GM23248 (cell line): Measurements from ENCODE around the gene OR5K1. TPM values are rescaled to one million over a fixed set of nuclear protein-coding genes. Genes with fewer than 3 reads are reported as not detected.
A peak's percentile ranks its signal among the peaks of the same experiment; 100 is the strongest.

ENCODE experiments used
- DNase-seq: peaks from one replicate; pipeline ENCODE4 v3.0.0-alpha.2; 2015
- H2AFZ ChIP-seq: fragments of 200-600 bp; sonication (generic); 2 replicates; pipeline ENCODE4 v1.6.1; 2016; ENCODE audit warnings: antibody characterized with exemption
- H3F3A ChIP-seq: fragments of 200-600 bp; sonication (generic); 2 replicates; pipeline ENCODE4 v1.6.1; 2016; ENCODE audit warnings: mild to moderate bottlenecking, antibody characterized with exemption, mixed run types; ENCODE audit not compliant: insufficient read depth
- H3K27ac ChIP-seq: fragments of 200-600 bp; sonication (generic); 2 replicates; pipeline ENCODE4 v1.5.1; 2016; ENCODE audit warnings: mild to moderate bottlenecking
- H3K27me3 ChIP-seq: fragments of 200-600 bp; sonication (generic); replicated peaks from 2 replicates; pipeline ENCODE4 v1.6.1; 2016; ENCODE audit warnings: mild to moderate bottlenecking; ENCODE audit not compliant: insufficient read depth
- H3K36me3 ChIP-seq: fragments of 200-600 bp; sonication (generic); 2 replicates; pipeline ENCODE4 v1.6.1; 2016; ENCODE audit warnings: low read depth, mild to moderate bottlenecking
- H3K4me1 ChIP-seq: fragments of 200-600 bp; sonication (generic); 2 replicates; pipeline ENCODE4 v1.6.1; 2016; ENCODE audit warnings: mild to moderate bottlenecking; ENCODE audit not compliant: insufficient read depth
- H3K4me2 ChIP-seq: fragments of 200-600 bp; sonication (generic); one replicate; pipeline ENCODE4 v1.6.1; 2016; ENCODE audit warnings: mild to moderate bottlenecking; ENCODE audit not compliant: unreplicated experiment
- H3K4me3 ChIP-seq: fragments of 200-600 bp; sonication (generic); 2 replicates; pipeline ENCODE4 v1.5.1; 2016; ENCODE audit warnings: mild to moderate bottlenecking
- H3K79me2 ChIP-seq: fragments of 200-600 bp; sonication (generic); 2 replicates; pipeline ENCODE4 v1.6.1; 2016; ENCODE audit warnings: mild to moderate bottlenecking; ENCODE audit not compliant: insufficient read depth
- H3K9ac ChIP-seq: fragments of 200-600 bp; sonication (generic); 2 replicates; pipeline ENCODE4 v1.6.1; 2016; ENCODE audit warnings: mild to moderate bottlenecking
- H3K9me2 ChIP-seq: fragments of 200-600 bp; sonication (generic); 2 replicates; pipeline ENCODE4 v1.6.1; 2016; ENCODE audit warnings: mixed run types, mild to moderate bottlenecking, moderate library complexity; ENCODE audit not compliant: insufficient read depth
- H3K9me3 ChIP-seq: fragments of 200-600 bp; sonication (generic); one replicate; pipeline ENCODE4 v1.6.1; 2017; ENCODE audit warnings: low read depth
- H4K20me1 ChIP-seq: fragments of 200-600 bp; sonication (generic); 2 replicates; pipeline ENCODE4 v1.6.0; 2016; ENCODE audit not compliant: insufficient read depth
- EZH2 ChIP-seq: fragments of 200-600 bp; sonication (generic); IDR thresholded peaks from 2 replicates; pipeline ENCODE4 v1.6.1; 2018; ENCODE audit warnings: antibody characterized with exemption, mild to moderate bottlenecking; ENCODE audit not compliant: insufficient read depth, poor library complexity, severe bottlenecking
- EZH2phosphoT487 ChIP-seq: fragments of 200-600 bp; sonication (generic); IDR thresholded peaks from 2 replicates; pipeline ENCODE4 v1.6.1; 2018; ENCODE audit warnings: antibody characterized with exemption, moderate library complexity, mild to moderate bottlenecking, low read depth; ENCODE audit not compliant: insufficient read depth
- WGBS, 2 experiments: methylation state at CpG; one replicate each; pipeline ENCODE4 v1.1.6; 2015 to 2017; ENCODE audit warnings: low lambda C conversion rate in 2 of 2, low coverage in 1 of 2; ENCODE audit errors: missing lambda C conversion rate in 2 of 2; 5-methylcytosine and 5-hydroxymethylcytosine counted together
- in situ Hi-C: fragments of 300-500 bp; cut with MboI; formaldehyde crosslinking; loops from 2 replicates; pipeline ENCODE4 v1.15.0; 2020
- polyA plus RNA-seq: library from polyadenylated mRNA; unstranded; fragments of >200 nt; fragmentation: Nextera tagmentation; extraction: Ambion mirVana; gene quantifications from 2 replicates; pipeline ENCODE4 v1.2.1, GENCODE V29; 2016
- total RNA-seq: library from RNA; depleted of rRNA; stranded (reverse); fragments of >200 nt; shearing (Covaris generic); gene quantifications from 2 replicates; pipeline ENCODE4 v1.2.3, GENCODE V29; 2014; rRNA removed

The OR5K1 gene
- total and polyA plus RNA-seq, 2 experiments from 2014 or later, result not detected

DNA sequence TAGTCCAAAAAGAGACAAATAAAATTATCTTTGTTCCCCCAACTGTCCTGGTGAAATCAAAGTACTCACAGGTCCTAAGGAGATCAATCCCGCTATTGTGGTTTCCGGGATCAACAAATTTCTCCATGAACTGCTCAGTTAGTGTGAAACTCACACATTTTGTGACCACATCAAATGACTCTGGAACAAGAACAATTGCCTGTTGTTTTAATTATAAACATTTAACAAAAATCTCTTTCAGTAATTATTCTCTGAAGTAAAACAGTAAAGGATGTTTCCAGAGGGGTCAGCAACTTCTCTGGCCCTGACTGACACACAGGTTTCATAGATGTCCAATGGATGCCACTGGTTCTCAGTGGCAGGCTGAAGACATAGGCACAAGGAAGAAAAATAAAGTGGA lies 55.8 kb downstream of the OR5K1 start:
- Histone ChIP-seq H3K36me3 (peaks cover 46% of the 10 kb centered on the region; the same call in 1 of the 2 replicates), H2AFZ (no peak overlapping the region), H3F3A (peaks cover 12% of the 10 kb centered on the region; the same call in 1 of the 2 replicates), H3K4me1 (peaks cover 11% of the 10 kb centered on the region; the same call in 1 of the 2 replicates), H3K27me3 (no peaks in the 10 kb centered on the region), H3K4me3 (no peak overlapping the region), H3K79me2 (peaks cover 47% of the 10 kb centered on the region), H3K4me2 (no peak overlapping the region), H3K27ac (no peak overlapping the region), H3K9me3 (no peaks in the 10 kb centered on the region), H3K9ac (no peak overlapping the region), H3K9me2 (no peaks in the 10 kb centered on the region), H4K20me1 (no peaks in the 10 kb centered on the region)
- DNase-seq, result no peak
- in situ Hi-C loops, result no loop called here
- no peak for TF ChIP-seq EZH2phosphoT487
- WGBS, 2 experiments, result 97 to 100% methylated on average over 2 of the region's 2 CpGs

- in situ Hi-C loops, result no loop called here
- H3K36me3 ChIP-seq, result peaks cover 46% of the 10 kb centered on the region; the same call in 1 of the 2 replicates
- no peak overlapping the region for H2AFZ ChIP-seq
- H3K27me3 ChIP-seq, result no peaks in the 10 kb centered on the region
- H4K20me1 ChIP-seq, result no peaks in the 10 kb centered on the region
- TF ChIP-seq EZH2phosphoT487 (no peak), EZH2 (no peak)
- 0 out of 2 replicates have a peak, but pooled peaks cover 9% of the 10 kb centered on the region for H3F3A ChIP-seq
- H3K9me2 ChIP-seq, result no peaks in the 10 kb centered on the region
- no peak overlapping the region for H3K9ac ChIP-seq
- WGBS, 2 experiments, result 94 to 100% methylated on average over 1 of the region's 1 CpG
- peaks cover 11% of the 10 kb centered on the region; the same call in 1 of the 2 replicates for H3K4me1 ChIP-seq
- H3K4me2 ChIP-seq, result no peak overlapping the region
- H3K4me3 ChIP-seq, result no peak overlapping the region
- no peak for DNase-seq
- H3K79me2 ChIP-seq, result peaks cover 47% of the 10 kb centered on the region
- H3K9me3 ChIP-seq, result no peaks in the 10 kb centered on the region
- H3K27ac ChIP-seq, result no peak overlapping the region
These were observed 56.4 kb downstream of the OR5K1 start for GRCh38 chr3:98519351-98519750.

GRCh38 chr3:98521897-98522543 lies 59.0 kb downstream of the OR5K1 start:
- H3K79me2 ChIP-seq, result peaks cover 47% of the 10 kb centered on the region
- H3K27ac ChIP-seq, result peak overlapping the region; percentile 82
- H3K4me1 ChIP-seq, result peaks cover 11% of the 10 kb centered on the region; the same call in 1 of the 2 replicates
- no peaks in the 10 kb centered on the region for H4K20me1 ChIP-seq
- peak overlapping the region; percentile 88 for H3K9ac ChIP-seq
- H3F3A ChIP-seq, result no peaks in the 10 kb centered on the region
- TF ChIP-seq EZH2phosphoT487 (no peak), EZH2 (no peak)
- peak overlapping the region; percentile 81 for H2AFZ ChIP-seq
- H3K9me2 ChIP-seq, result no peaks in the 10 kb centered on the region
- H3K27me3 ChIP-seq, result no peaks in the 10 kb centered on the region
- no peaks in the 10 kb centered on the region for H3K9me3 ChIP-seq
- 1% methylated on average over 16 of the region's 16 CpGs for WGBS, 2 experiments
- H3K36me3 ChIP-seq, result peaks cover 26% of the 10 kb centered on the region; the same call in 1 of the 2 replicates
- peak; percentile 93 for DNase-seq
- peak overlapping the region; percentile 89 for H3K4me3 ChIP-seq
- peak overlapping the region; percentile 85 for H3K4me2 ChIP-seq
- in situ Hi-C loops, result no loop called here

Other genes with a start within 250 kb of the OR5K1 start
- not detected in 2 replicates for gene OR5H6, start 199.0 kb upstream of the OR5K1 start, total RNA-seq
- not detected in 2 replicates for gene OR5H6, start 199.0 kb upstream of the OR5K1 start, polyA plus RNA-seq
- not detected in 2 replicates for gene OR5H2, start 180.7 kb upstream of the OR5K1 start, total RNA-seq
- not detected in 2 replicates for gene OR5H2, start 180.7 kb upstream of the OR5K1 start, polyA plus RNA-seq
- not detected in 2 replicates for gene OR5K4, start 109.3 kb upstream of the OR5K1 start, total RNA-seq
- gene OR5K4, start 109.3 kb upstream of the OR5K1 start, polyA plus RNA-seq, result not detected in 2 replicates
- not detected in 2 replicates for gene OR5K3, start 72.5 kb upstream of the OR5K1 start, total RNA-seq
- not detected in 2 replicates for gene OR5K3, start 72.5 kb upstream of the OR5K1 start, polyA plus RNA-seq
- gene OR5K2, start 34.5 kb downstream of the OR5K1 start, total RNA-seq, result not detected in 2 replicates
- gene OR5K2, start 34.5 kb downstream of the OR5K1 start, polyA plus RNA-seq, result not detected in 2 replicates
- gene CLDND1, start 59.7 kb downstream of the OR5K1 start, total RNA-seq, result 46.4 and 51.3 TPM in 2 replicates
- 59.2 and 60.7 TPM in 2 replicates for gene CLDND1, start 59.7 kb downstream of the OR5K1 start, polyA plus RNA-seq
- gene GPR15, start 68.8 kb downstream of the OR5K1 start, total RNA-seq, result not detected in 2 replicates
- not detected in 2 replicates for gene GPR15, start 68.8 kb downstream of the OR5K1 start, polyA plus RNA-seq
- gene CPOX, start 130.4 kb downstream of the OR5K1 start, total RNA-seq, result 33.6 and 34.3 TPM in 2 replicates
- gene CPOX, start 130.4 kb downstream of the OR5K1 start, polyA plus RNA-seq, result 9.2 and 10.1 TPM in 2 replicates